ENCODE measurements around the gene CCNY.

The CCNY gene

GRCh38 chr10:35453855-35454532 lies 117.7 kb downstream of the CCNY start:
- no peak for TF ChIP-seq SIN3A (IDR thresholded peaks at IDR 0.05; ENCODE audit: borderline replicate concordance, insufficient read depth, low read length)
- TF ChIP-seq POLR2AphosphoS5 (IDR thresholded peaks at IDR 0.05; ENCODE audit: low read depth, low read length): no peak
- no peak for TF ChIP-seq FOXP2 (optimal IDR thresholded peaks at IDR 0.05; ENCODE audit: borderline replicate concordance, extremely low read depth, extremely low read length, insufficient read depth)
- no peak for TF ChIP-seq REST (IDR thresholded peaks at IDR 0.05; ENCODE audit: insufficient read depth in 1 of 2, low read depth in 2 of 2, low read length in 2 of 2)
- no peak for TF ChIP-seq TAF1 (IDR thresholded peaks at IDR 0.05; ENCODE audit: borderline replicate concordance, insufficient read depth, low read length)

DNA sequence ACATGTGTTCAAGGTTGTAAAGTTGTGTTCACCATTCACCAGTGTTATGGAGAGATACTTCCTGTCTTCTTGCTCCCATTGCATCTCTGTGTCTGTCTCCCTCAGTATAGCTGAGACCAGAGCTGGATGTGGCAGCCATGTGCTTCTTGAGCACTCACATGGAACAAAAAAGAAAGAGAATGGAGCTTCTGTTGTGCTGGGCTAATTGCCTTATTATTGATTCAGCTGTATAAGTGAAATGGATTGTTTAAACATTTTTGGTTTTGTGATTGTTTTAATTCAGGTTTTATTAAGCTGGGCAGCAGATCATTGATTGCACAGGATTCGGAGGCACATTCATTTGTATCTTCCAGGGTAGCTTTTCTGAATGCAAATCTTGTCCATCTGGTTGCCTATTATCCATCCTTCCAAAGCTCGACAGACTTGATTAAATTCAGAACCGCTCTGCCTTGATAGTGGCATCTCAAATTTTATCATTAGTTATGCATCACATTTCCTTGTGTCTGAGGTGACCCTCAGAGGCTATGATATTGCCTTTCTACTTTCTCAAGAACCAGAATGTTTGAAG lies 119.9 kb downstream of the CCNY start:
- TF ChIP-seq FOXP2 (optimal IDR thresholded peaks at IDR 0.05; ENCODE audit: borderline replicate concordance, extremely low read depth, extremely low read length, insufficient read depth) (no peak), POLR2AphosphoS5 (IDR thresholded peaks at IDR 0.05; ENCODE audit: low read depth, low read length) (no peak), TAF1 (IDR thresholded peaks at IDR 0.05; ENCODE audit: borderline replicate concordance, insufficient read depth, low read length) (no peak), REST (IDR thresholded peaks at IDR 0.05; ENCODE audit: insufficient read depth in 1 of 2, low read depth in 2 of 2, low read length in 2 of 2) (no peak), SIN3A (IDR thresholded peaks at IDR 0.05; ENCODE audit: borderline replicate concordance, insufficient read depth, low read length) (no peak)

- no peak for TF ChIP-seq TAF1 (IDR thresholded peaks at IDR 0.05; ENCODE audit: borderline replicate concordance, insufficient read depth, low read length)
- no peak for TF ChIP-seq SIN3A (IDR thresholded peaks at IDR 0.05; ENCODE audit: borderline replicate concordance, insufficient read depth, low read length)
- TF ChIP-seq FOXP2 (optimal IDR thresholded peaks at IDR 0.05; ENCODE audit: borderline replicate concordance, extremely low read depth, extremely low read length, insufficient read depth): no peak
- no peak for TF ChIP-seq REST (IDR thresholded peaks at IDR 0.05; ENCODE audit: insufficient read depth in 1 of 2, low read depth in 2 of 2, low read length in 2 of 2)
- TF ChIP-seq POLR2AphosphoS5 (IDR thresholded peaks at IDR 0.05; ENCODE audit: low read depth, low read length): no peak
These were observed 120.5 kb downstream of the CCNY start for GRCh38 chr10:35456784-35457183.

- TF ChIP-seq REST (IDR thresholded peaks at IDR 0.05; ENCODE audit: insufficient read depth in 1 of 2, low read depth in 2 of 2, low read length in 2 of 2) (no peak), TAF1 (IDR thresholded peaks at IDR 0.05; ENCODE audit: borderline replicate concordance, insufficient read depth, low read length) (no peak), SIN3A (IDR thresholded peaks at IDR 0.05; ENCODE audit: borderline replicate concordance, insufficient read depth, low read length) (no peak), POLR2AphosphoS5 (IDR thresholded peaks at IDR 0.05; ENCODE audit: low read depth, low read length) (no peak), FOXP2 (optimal IDR thresholded peaks at IDR 0.05; ENCODE audit: borderline replicate concordance, extremely low read depth, extremely low read length, insufficient read depth) (no peak)
These were observed 122.5 kb downstream of the CCNY start for GRCh38 chr10:35458500-35459448.
